Erythroblast (primary cell): ENCODE results near the gene PATJ.

Experiments used
- GATA1 ChIP-seq: IDR thresholded peaks from 2 replicates; pipeline ENCODE4 v1.6.1; 2011; ENCODE audit warnings: low read depth, mild to moderate bottlenecking, control low read depth, low read length, moderate library complexity
- POLR2A ChIP-seq: IDR thresholded peaks from 2 replicates; pipeline ENCODE4 v1.6.1; 2011; ENCODE audit warnings: mild to moderate bottlenecking, low read length

DNA sequence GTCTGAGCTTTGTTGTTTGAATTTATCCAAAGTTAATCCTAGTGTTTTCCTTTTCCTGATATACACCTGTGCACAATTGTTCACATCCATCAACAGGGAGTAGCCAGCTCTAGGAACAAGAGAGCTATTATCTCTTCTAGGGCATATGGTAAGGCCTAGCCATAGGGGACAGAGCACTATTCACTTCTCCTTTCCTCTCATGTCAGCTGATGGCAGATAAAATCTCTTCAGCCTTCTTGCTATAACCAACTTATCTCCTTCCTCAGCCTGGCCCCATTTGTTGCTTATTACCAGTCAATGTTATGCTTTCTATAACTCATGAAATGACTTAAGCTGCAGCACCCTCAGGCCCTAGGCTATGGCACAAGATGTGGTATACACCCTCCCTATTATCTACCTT is 38.9 kb downstream of the PATJ start:
- no peak for TF ChIP-seq POLR2A
- no peak for TF ChIP-seq GATA1
